Smooth muscle cell of bladder (primary cell): ENCODE results near the gene HNRNPF. TPM values are rescaled to one million over a fixed set of nuclear protein-coding genes. Genes with fewer than 3 reads are reported as not detected.

ENCODE experiments used
- total RNA-seq: library from RNA; depleted of rRNA; stranded (reverse); fragments of >200 nt; gene quantifications from 2 replicates; pipeline ENCODE4 v1.2.3, GENCODE V29; 2014

Gene HNRNPF
- 188 and 252 TPM in 2 replicates for total RNA-seq

GRCh38 chr10:43408710-43409384 is at the start of gene HNRNPF:
HNRNPF (minus strand) TSS chr10:43409186; CDS start chr10:43387884, 21,302 bp downstream.

GRCh38 chr10:43436291-43437140 is 27.5 kb upstream of the HNRNPF start, which contains the start of gene ZNF487:
ZNF487 (plus strand) TSS chr10:43437111; CDS start chr10:43475814, 38,703 bp downstream.

GRCh38 chr10:43371418-43371817 is 37.6 kb downstream of the HNRNPF start, which contains the start of gene FXYD4:
FXYD4 (plus strand) TSS chr10:43371636; CDS start chr10:43373747, 2,111 bp downstream.

Other genes starting within 250 kb of the HNRNPF start
- gene RASGEF1A, start 142.1 kb downstream of the HNRNPF start, total RNA-seq, result 1.8 and 3.1 TPM in 2 replicates
- gene FXYD4, start 37.5 kb downstream of the HNRNPF start, total RNA-seq, result not detected in 2 replicates
- 3.7 and 4.3 TPM in 2 replicates for gene ZNF487, start 27.9 kb upstream of the HNRNPF start, total RNA-seq
- gene ZNF239, start 165.4 kb upstream of the HNRNPF start, total RNA-seq, result 5.3 and 6.8 TPM in 2 replicates
- gene ZNF485, start 197.3 kb upstream of the HNRNPF start, total RNA-seq, result 1.7 and 1.9 TPM in 2 replicates
- 35.8 and 37.7 TPM in 2 replicates for gene ZNF32, start 239.7 kb upstream of the HNRNPF start, total RNA-seq